Liver (tissue), 3 donors: ENCODE data around the gene CWC22.

Source experiments
- EGR1 ChIP-seq, 2 donors: IDR thresholded peaks; 2 replicates each; pipeline ENCODE4 v1.6.1; 2016 to 2018; ENCODE audit warnings: antibody characterized with exemption in 2 of 2, low read depth in 2 of 2
- FOXA1 ChIP-seq: IDR thresholded peaks from 2 replicates; pipeline ENCODE4 v1.6.1; 2016; ENCODE audit warnings: antibody characterized with exemption
- JUND ChIP-seq, 2 donors: IDR thresholded peaks; 2 replicates each; pipeline ENCODE4 v1.6.1; 2016; ENCODE audit warnings: antibody characterized with exemption in 2 of 2
- NR2F2 ChIP-seq: IDR thresholded peaks from 2 replicates; pipeline ENCODE4 v1.6.1; 2016; ENCODE audit warnings: antibody characterized with exemption
- RAD21 ChIP-seq, 2 donors: IDR thresholded peaks; 2 replicates each; pipeline ENCODE4 v1.6.1; 2016; ENCODE audit warnings: antibody characterized with exemption in 2 of 2, mild to moderate bottlenecking in 2 of 2
- RXRA ChIP-seq, 2 donors: IDR thresholded peaks; 2 replicates each; pipeline ENCODE4 v1.6.1; 2017 to 2018; ENCODE audit warnings: antibody characterized with exemption in 2 of 2, mild to moderate bottlenecking in 1 of 2
- SP1 ChIP-seq: IDR thresholded peaks from 2 replicates; pipeline ENCODE4 v1.6.1; 2018; ENCODE audit warnings: antibody characterized with exemption, mild to moderate bottlenecking
- TAF1 ChIP-seq: conservative IDR thresholded peaks from 2 replicates; pipeline ENCODE4 v1.6.1; 2016; ENCODE audit warnings: antibody characterized with exemption, mild to moderate bottlenecking
- TF ChIP-seq, protein P1 (sequence below): fragments of 150-350 bp; IDR thresholded peaks from 2 replicates; pipeline ENCODE4 v1.5.1; 2017; ENCODE audit warnings: improper control_type of control experiment, low read depth, low read length; ENCODE audit not compliant: missing input control
- TF ChIP-seq, protein P2 (sequence below): IDR thresholded peaks from 2 replicates; pipeline ENCODE4 v1.6.1; 2016; ENCODE audit warnings: antibody characterized with exemption, mild to moderate bottlenecking
- TF ChIP-seq, protein P3 (sequence below): IDR thresholded peaks from 2 replicates; pipeline ENCODE4 v1.6.1; 2016; ENCODE audit warnings: antibody characterized with exemption
- TF ChIP-seq, protein P4 (sequence below): IDR thresholded peaks from 2 replicates; pipeline ENCODE4 v1.6.1; 2016; ENCODE audit warnings: antibody characterized with exemption
- TF ChIP-seq, protein P5 (sequence below): IDR thresholded peaks from 2 replicates; pipeline ENCODE4 v1.6.1; 2016; ENCODE audit warnings: antibody characterized with exemption
- donor health status: healthy.
- donor health status: healthy.

DNA sequence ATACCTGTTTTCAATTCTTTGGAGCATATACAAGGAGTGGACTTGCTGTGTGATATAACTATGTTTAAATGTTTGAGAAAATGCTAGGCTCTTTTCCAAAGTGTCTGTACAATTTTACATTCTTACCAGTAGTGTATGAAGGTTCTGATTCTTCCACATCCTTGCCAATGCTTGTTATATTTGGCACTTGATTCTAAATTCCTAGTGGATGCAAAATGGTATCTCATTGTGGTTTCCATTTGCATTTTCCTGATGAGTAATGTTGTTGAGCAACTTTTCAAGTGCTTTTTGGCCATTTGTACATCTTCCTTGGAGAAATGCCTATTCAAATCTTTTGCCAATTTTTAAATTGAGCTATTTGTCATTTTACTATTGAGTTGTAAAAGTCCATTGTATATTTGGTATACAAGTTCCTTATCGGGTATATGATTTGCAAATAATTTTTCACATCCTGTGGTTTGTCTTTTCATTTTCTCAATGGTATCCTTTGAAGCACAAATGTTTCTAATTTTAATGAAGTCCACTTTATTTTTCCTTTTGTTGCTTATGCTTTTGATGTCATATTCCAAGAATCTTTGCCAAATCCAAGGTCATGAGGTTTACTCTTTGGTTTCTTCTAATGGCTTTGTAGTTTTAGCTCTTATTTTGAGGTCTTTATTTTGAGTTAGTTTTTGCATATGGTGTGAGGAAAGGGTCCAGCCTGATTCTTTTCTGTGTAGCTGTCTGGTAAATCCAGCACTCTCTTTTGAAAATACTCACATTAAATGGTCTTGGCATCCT lies 33.2 kb upstream of the CWC22 start:
- TF ChIP-seq, protein P1, sequence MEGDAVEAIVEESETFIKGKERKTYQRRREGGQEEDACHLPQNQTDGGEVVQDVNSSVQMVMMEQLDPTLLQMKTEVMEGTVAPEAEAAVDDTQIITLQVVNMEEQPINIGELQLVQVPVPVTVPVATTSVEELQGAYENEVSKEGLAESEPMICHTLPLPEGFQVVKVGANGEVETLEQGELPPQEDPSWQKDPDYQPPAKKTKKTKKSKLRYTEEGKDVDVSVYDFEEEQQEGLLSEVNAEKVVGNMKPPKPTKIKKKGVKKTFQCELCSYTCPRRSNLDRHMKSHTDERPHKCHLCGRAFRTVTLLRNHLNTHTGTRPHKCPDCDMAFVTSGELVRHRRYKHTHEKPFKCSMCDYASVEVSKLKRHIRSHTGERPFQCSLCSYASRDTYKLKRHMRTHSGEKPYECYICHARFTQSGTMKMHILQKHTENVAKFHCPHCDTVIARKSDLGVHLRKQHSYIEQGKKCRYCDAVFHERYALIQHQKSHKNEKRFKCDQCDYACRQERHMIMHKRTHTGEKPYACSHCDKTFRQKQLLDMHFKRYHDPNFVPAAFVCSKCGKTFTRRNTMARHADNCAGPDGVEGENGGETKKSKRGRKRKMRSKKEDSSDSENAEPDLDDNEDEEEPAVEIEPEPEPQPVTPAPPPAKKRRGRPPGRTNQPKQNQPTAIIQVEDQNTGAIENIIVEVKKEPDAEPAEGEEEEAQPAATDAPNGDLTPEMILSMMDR = no peak
- TF ChIP-seq, protein P2, sequence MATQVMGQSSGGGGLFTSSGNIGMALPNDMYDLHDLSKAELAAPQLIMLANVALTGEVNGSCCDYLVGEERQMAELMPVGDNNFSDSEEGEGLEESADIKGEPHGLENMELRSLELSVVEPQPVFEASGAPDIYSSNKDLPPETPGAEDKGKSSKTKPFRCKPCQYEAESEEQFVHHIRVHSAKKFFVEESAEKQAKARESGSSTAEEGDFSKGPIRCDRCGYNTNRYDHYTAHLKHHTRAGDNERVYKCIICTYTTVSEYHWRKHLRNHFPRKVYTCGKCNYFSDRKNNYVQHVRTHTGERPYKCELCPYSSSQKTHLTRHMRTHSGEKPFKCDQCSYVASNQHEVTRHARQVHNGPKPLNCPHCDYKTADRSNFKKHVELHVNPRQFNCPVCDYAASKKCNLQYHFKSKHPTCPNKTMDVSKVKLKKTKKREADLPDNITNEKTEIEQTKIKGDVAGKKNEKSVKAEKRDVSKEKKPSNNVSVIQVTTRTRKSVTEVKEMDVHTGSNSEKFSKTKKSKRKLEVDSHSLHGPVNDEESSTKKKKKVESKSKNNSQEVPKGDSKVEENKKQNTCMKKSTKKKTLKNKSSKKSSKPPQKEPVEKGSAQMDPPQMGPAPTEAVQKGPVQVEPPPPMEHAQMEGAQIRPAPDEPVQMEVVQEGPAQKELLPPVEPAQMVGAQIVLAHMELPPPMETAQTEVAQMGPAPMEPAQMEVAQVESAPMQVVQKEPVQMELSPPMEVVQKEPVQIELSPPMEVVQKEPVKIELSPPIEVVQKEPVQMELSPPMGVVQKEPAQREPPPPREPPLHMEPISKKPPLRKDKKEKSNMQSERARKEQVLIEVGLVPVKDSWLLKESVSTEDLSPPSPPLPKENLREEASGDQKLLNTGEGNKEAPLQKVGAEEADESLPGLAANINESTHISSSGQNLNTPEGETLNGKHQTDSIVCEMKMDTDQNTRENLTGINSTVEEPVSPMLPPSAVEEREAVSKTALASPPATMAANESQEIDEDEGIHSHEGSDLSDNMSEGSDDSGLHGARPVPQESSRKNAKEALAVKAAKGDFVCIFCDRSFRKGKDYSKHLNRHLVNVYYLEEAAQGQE = no peak
- TF ChIP-seq RAD21 (IDR thresholded peaks at IDR 0.05) (no peak), EGR1 (IDR thresholded peaks at IDR 0.05; ENCODE audit: low read depth in 2 of 2) (no peak), TAF1 (no peak), FOXA1 (no peak), NR2F2 (no peak), SP1 (no peak), JUND (IDR thresholded peaks at IDR 0.05) (no peak), RXRA (IDR thresholded peaks at IDR 0.05) (no peak)
- TF ChIP-seq, protein P3, sequence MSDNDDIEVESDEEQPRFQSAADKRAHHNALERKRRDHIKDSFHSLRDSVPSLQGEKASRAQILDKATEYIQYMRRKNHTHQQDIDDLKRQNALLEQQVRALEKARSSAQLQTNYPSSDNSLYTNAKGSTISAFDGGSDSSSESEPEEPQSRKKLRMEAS = no peak
- TF ChIP-seq, protein P4, sequence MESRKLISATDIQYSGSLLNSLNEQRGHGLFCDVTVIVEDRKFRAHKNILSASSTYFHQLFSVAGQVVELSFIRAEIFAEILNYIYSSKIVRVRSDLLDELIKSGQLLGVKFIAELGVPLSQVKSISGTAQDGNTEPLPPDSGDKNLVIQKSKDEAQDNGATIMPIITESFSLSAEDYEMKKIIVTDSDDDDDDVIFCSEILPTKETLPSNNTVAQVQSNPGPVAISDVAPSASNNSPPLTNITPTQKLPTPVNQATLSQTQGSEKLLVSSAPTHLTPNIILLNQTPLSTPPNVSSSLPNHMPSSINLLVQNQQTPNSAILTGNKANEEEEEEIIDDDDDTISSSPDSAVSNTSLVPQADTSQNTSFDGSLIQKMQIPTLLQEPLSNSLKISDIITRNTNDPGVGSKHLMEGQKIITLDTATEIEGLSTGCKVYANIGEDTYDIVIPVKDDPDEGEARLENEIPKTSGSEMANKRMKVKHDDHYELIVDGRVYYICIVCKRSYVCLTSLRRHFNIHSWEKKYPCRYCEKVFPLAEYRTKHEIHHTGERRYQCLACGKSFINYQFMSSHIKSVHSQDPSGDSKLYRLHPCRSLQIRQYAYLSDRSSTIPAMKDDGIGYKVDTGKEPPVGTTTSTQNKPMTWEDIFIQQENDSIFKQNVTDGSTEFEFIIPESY = no peak
- TF ChIP-seq, protein P5, sequence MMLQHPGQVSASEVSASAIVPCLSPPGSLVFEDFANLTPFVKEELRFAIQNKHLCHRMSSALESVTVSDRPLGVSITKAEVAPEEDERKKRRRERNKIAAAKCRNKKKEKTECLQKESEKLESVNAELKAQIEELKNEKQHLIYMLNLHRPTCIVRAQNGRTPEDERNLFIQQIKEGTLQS = no peak
